HUDEP-2 (cell line): ENCODE results near the gene RFFL.
"Not testable (repeated sequence)": the region's sequence is repeated elsewhere in the genome, so short reads cannot be mapped to it uniquely, and the experiment has no call there.

Experiments
- DNase-seq, 76 experiments: peaks; one replicate each; lab custom pipeline; 2025; ENCODE audit not compliant: unreplicated experiment in 76 of 76; lab: John Stamatoyannopoulos, UW

The RFFL gene

GRCh38 chr17:35051183-35051578, 12.3 kb downstream of the RFFL start:
- DNase-seq = peak in 22 of 76 experiments; percentile 2 to 54 (median 22)

- DNase-seq = no peak
Observed at GRCh38 chr17:35050170-35050569, 13.3 kb downstream of the RFFL start.

GRCh38 chr17:35048685-35049379, 14.7 kb downstream of the RFFL start:
- DNase-seq = no peak

- DNase-seq = peak in 1 of 76 experiments; percentile 4
Observed at GRCh38 chr17:35046740-35047283, 16.7 kb downstream of the RFFL start.

DNA sequence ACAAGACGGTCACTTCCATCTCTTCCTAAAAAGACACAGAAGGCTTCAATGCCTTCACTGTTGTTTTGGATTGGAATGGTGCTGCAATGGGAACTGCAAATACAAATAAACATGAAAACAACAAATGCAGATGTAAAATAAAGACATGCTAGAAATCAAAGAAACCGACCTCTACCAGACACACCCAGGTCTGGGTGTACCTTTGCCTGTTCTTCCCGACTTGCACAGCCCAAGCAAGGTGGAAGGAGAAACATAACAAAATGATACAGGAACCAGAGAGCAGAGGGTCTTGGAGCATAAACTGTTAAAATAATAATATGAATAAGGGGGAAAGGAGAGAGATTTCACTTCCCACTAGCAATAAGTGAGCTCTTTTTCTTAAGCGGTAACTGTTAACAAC, 17.3 kb downstream of the RFFL start:
- DNase-seq = no peak

DNA sequence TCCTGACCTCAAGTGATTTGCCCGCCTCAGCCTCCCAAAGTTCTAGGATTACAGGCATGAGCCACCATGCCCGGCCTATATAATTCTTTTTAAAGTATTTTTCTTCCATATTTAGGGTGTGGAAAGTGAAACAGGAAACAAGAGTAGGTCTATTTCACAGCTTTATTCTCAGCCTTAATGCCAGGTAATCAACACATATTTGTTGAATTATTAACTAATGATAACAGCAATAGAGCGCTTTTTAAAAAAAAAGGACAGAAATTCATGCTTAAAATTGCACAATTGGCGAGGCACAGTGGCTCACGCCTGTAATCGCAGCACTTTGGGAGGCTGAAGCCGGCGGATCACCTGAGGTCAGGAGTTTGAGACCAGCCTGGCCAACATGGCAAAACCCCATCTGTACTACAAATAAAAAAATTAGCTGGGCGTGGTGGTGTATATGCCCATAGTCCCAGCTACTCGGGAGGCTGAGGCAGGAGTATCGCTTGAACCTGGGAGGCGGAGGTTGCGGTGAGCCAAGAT, 18.0 kb downstream of the RFFL start:
- DNase-seq = not testable (repeated sequence)

DNA sequence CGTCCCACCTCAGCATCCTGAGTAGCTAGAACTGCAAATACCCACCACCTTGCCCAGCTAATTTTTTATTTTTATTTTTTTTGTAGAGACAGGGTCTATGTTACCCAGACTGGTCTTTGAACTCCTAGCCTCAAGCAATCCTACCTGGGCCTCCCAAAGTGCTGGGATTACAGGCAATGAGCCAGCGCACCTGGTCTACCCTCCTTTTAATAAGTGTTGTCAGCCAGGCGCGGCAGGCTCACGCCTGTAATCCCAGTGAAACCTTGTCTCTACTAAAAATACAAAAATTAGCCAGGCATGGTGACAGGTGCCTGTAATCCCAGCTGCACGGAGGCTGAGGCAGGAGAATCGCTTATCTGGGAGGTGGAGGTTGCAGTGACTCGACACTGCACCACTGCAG, 19.3 kb downstream of the RFFL start:
- no peak for DNase-seq

DNA sequence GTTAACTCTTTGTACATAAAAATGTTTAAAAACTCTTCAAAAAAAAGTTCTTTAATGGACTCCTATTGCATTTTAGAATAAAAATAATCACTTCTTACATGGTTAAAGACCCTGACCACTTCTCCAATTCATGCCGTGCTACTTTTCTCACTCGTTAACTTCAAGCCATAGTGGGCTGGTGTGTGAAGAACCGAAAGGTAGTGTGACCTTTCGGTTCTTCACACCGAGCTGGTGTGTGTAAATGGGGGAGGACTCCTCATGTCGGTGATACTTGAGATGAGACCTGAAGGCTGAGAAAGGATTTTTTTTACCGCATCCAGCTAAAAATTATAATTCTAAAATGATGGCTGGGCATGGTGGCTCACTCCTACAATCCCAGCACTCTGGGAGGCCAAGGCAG, 22.1 kb downstream of the RFFL start:
- DNase-seq = no peak

DNA sequence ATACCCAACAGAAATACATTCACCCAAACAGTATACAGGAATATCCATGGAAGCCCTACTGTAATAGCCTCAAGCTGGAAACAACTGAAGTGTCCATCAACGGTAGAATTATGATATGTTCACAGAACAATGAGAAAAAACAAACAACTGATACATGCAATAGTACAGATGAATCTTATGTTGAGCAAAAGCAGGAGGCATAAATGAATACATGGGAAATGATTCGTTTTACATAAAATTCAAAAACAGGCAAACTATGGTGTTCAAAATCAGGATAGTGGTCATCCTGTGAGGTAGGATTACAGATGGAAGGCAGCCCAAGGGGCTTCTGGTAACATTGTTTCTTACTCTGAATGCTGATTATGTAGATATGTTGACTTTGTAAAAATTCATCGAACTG, 25.1 kb downstream of the RFFL start:
- no peak for DNase-seq

DNA sequence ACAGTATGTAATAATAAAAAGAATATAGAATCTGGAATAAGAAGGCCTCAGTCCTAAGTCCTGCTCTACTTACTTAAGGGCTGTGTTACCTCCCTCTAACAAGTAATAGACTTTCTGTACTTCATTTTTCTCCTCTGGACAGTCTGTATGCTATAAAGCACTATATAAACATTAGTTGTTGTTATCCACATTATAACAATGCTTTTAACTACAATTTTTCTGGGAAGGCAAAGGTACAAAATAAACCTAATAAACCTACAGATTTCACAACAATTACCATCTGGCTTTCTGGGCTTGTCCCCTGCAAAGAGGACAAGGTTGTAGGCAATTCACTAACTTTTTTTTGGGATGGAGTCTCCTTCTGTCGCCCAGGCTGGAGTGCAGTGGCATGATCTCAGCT, 32.7 kb downstream of the RFFL start:
- DNase-seq = no peak

GRCh38 chr17:35028531-35029262, 34.8 kb downstream of the RFFL start:
- no peak for DNase-seq

DNA sequence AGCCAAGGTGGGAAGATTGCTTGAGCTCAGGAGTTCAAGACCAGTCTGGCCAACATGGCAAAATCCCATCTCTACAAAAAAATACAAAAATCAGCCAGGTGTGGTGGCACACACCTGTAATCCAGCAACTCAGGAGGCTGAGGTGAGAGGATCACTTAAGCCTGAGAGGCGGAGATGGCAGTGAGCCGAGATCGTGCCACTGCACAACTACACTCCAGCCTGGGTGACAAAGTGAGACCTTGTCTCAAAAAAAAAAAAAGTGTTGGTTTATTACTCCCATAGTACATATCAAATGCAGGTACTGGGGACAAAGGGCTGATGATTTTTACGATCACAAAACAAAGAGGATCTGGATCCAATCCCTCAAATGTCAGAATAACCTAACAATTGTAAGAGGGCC, 35.4 kb downstream of the RFFL start:
- DNase-seq = not testable (repeated sequence)

DNA sequence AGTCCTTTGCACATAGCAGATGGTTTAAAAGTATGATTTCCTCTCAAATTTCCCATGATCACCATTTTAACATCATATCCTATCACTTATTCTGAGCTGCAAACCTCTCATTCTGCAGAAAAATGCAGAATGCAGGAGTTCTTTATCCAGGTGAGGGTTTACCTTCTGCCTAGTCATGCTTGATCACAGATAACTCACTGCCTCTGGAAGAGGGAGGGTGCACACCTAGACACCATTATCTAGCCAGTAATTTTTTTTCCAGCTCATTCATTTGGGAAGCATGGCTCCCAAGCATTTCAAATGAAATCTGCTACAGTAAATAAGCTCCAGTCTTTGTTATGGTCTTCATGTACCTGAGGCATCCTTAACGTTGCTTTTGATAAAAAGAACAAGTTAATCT, 38.0 kb downstream of the RFFL start:
- no peak for DNase-seq

- no peak for DNase-seq
Observed at GRCh38 chr17:35023538-35023937, 40.0 kb downstream of the RFFL start.

- no peak for DNase-seq
Observed at GRCh38 chr17:35022536-35023063, 40.9 kb downstream of the RFFL start.

DNA sequence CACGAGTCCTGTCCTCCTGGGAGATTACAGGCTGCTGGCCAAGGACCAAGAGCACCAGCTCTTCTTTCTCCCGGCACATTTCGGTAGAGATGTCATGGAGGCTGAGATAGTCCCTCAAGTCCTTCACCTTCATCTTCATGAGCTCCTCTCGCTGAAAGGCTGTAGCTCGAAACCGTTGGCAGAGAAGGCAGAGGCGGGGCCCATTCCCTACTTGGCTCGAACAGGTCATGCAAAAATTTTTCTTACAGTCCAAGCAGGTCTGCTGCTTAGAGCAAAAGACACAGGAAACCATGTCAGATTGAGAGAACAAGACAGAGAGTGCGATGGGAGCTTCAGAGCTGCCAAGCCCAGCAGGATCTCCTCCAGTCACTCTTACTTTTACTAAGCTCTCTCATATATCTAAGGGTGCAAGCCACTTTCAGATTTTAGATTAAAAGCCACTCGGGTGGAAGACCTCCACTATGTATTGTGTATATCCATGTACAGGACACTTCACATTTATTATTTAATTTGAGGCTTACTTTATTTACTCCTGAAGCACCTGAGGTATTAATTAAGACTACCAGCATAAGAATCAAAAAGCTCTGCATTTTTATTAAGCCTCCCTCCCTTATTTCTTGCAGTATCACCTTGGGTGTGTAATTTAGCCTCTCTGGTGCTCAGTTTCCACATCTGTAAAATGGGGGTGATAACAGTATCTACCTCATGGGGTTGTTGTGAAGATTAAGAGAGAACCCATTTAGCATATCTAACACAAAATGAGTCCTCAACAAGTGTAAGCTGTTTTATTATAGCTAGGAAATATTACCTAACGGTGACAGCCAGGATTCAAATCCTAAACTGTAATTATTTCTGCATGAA, 41.8 kb downstream of the RFFL start:
- DNase-seq = no peak

GRCh38 chr17:35019386-35020179, 43.9 kb downstream of the RFFL start:
- no peak for DNase-seq

DNA sequence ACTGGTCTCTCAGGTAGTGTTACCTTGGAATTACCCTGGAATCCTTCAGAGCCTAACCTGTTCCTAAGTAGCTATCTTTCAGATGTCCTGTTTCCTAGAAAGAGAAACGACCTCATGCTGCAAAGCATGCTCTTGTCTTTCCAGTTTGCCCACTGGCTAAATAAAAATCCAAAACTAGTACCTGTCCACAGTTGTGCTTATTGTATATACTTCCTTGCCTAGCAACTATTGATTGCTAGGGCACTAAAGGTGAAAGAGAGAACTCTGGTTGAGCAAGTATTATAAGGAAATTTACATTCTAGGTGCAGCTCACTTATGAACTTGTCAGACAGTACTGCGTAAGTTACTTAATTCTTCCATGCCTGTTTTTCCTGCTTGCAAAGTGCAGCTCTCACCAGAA, 44.7 kb downstream of the RFFL start:
- DNase-seq = no peak

DNA sequence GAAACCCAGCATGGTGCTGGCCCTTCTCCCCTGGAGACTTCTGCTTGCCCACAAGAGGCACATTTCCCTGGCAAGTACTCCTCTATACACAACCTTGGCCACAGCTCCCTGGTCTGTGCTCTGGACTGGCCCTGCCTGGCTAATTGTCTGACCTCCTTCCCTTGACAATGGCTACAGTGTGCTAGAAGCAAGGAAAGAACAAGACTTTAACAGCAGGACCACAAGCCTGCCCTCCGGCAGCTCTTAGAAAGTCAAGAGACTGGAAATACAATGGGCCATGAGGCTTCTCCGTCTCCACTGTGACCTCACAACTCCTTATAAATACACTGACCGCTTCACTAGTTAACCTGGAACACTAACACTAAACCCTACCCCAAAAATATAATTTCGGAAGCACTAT, 46.5 kb downstream of the RFFL start:
- no peak for DNase-seq

DNA sequence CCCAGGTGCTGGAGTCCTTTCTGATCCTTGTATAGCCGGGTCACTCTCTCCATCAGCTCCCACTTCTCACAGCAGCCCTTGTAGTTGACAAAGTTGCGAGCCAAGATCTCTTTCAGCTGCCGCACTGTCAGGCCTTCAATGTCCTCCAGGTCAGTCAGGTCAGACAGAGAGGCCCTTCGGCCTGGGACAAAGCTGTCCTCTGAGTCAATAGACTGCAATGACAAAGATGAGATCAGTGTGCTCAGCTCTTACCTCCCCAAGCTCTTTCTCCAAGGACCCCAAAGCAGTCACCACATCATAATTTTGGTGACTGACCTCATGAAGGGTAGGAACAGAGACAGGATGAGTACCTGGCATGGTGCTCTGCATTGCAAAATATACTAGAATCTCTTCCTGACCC, 47.1 kb downstream of the RFFL start:
- DNase-seq = no peak
